NOMO-1 (cell line): ENCODE measurements around the gene PTP4A2.

ENCODE experiments used
- DNase-seq, 2 experiments: peaks; one replicate each; lab custom pipeline; 2025; ENCODE audit not compliant: unreplicated experiment in 2 of 2; lab: John Stamatoyannopoulos, UW

Gene PTP4A2

DNA sequence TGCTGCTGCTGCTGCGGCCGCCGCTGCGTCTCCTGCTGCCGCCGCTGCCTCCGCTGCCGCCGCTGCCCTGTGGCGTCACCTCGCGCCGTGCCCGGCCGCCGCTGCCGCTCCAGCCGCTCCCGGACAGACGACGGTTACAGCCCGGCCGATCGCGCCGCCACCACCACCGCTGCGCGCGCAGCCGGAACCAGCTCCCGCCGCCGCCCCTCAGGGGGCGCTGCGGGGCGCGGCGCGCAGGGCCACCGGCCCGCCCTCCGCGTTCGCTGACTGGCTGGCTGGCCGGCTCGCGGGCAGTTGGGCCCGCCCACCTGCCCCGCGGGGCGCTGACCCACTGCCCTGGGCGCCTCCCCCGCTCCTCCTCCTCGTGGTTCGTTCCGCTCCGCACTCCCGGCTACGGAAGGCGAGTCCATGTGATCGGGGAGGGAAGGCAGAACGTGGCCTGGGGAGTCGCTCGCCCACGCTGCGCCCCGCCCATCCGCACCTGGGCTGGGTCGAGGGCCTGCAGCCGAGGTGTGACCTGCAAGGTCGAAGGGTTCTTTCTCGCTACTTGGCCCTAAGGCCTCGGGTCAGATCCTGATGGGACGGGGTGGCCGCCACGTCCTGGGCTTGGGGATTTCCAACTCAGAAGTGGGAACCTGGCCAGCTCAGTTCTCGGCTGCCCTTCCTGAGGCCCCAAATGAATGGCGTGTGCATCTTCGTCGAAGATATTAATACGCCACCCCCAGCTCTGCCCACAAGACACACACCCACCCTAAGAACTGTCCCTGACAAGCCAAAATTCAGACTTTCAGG lies at the start of gene PTP4A2:
TSS of gene PTP4A2 (minus strand) at position 185 of the 792 bp plus-strand sequence. CDS start 19,303 bp downstream, outside the sequence.
- DNase-seq: peak; percentile 93 to 96

DNA sequence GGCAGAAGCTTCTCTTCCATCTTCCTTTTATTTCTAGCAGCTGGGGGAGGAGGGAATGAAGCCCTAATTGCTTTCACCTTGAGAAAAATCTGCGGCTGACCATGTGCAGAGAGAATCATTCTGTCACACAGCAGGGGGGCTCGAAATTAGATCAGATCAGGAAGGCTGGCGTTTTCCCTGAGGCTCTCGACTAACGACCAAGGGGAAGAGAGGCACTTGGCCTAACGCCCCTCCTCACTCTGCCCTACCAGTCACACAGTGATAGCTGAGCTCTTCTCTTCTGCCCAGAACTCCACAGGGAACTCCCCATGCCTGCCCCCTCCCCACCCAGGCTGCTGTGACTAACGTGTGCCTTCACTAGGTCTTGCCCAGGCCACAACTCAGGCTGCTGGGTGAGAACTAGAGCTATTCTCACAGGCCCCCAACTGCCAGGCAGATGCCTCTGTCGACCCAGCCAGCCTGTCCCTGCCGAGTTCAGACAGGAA lies 49.0 kb upstream of the PTP4A2 start:
- DNase-seq: no peak

DNA sequence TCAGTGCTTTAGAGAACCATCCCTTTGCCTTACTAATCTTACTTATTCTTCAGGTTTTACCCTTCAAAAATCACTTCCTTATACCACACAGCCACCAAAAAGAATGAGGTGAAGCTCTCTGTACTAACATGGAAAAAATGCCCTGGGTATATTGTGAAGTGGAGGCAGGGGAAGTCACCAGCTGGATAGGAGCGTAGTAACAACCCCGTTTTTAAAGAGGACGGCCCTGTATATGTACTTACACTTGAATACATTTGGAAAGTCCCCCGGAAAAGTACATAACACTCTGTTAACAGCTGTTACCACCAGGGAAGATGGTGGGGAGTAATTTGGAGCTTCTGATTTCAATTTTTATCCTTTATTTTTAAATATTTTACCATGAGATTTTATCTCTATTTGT lies 47.3 kb upstream of the PTP4A2 start:
- peak in 1 of 2 experiments; percentile 44 for DNase-seq

DNA sequence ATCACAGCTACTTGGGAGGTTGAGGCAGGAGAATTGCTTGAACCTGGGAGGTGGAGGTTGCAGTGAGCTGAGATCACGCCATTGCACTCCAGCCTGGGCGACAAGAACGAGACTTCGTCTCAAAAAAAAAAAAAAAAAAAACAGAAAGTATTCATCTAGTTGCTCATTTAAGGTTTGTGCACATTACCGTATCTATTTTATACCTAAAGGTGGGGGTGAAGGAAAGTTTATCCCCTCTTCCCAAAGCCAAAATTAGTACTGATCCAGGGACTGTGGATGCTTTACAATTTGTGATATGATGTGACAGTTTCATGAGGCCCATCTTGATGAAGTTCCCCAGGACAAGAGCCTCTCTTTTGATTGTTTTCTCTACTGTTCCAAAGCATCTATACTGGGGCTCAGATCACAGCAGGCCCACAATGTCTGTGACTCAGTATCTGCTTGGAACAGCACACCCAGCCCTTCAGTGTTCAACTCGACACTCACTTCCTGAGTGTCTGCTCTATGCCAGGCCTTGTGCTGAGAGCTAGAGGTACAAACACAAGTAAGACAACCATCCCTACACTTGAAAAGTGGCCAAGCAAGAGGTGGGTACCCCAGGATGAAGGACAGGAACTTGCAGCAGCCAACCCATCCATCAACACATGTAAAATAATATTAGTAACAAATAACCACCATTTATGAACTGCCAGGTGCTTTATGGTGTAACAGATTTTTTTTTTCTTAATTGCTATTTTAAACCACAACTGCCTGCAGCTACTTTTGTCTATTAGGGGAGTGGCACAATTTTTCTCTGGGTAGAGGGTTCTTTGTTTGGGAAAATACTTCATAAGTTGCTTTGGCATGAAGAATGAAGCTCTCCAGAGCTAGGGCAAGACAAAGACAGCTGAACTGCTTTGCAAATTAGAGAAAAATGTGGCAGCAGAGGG lies 46.5 kb upstream of the PTP4A2 start:
- DNase-seq: no peak

DNA sequence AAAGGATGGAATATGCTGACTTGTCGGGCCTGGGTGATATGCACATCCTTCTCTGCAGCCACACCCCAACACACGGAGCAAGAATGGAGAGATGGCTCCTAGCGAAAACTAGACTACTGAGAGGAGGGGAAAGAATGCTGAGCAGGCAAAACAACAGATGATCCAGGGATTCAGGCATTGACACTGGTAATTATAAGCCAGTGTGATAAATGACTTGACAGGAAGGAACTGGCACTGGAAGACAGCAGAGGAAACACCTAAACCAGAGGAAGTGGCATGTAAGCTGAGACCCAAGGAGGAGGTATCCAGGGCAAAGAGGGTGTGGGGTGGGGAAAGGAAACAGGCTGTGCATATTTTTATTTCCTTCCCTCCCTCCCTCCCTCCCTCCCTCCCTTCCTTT lies 43.8 kb upstream of the PTP4A2 start:
- DNase-seq: peak; percentile 10 to 17

DNA sequence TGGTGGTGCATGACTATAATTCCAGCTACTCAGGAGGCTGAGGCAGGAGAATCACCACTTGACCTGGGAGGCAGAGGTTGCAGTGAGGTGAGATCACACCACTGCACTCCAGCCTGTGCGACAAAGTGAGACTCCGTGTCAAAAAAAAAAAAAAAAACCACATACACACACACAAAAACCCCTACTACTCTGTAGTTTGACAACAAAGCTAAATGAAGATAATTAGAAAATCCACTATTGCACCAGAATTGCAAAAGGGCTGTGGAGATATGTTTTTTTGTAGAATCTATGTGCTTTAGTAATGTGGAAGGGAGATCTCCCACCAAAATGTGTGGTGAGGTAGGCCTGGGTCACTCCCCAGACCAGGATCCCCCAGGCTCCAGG lies 43.3 kb upstream of the PTP4A2 start:
- peak in 1 of 2 experiments; percentile 0 for DNase-seq

DNA sequence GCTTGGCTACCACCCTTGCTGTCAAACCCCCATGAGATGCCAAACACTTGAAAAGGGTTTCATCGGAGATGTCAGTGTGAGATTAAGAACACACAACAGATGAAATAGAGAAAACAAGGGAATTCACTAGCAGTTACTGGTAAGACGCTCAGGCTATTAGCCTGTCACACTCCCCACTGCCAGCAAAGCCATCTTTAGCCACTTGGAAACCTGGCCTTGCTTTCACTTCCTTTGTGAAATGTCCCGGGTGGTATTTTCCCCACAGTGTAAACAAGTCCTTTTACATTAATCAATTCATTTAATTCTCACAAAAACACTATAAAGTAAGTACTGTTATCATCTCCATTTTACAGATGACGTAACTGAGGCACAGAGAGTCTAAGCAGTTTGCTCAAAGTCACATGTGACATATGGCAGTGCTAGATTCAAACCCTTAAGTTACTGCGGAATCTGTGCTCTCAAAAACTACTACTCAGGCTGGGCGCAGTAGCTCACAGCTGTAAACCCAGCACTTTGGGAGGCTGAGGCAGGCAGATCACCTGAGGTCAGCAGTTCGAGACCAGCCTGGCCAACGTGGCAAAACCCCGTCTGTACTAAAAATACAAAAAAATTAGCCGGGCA lies 42.8 kb upstream of the PTP4A2 start:
- DNase-seq: peak in 1 of 2 experiments; percentile 18

DNA sequence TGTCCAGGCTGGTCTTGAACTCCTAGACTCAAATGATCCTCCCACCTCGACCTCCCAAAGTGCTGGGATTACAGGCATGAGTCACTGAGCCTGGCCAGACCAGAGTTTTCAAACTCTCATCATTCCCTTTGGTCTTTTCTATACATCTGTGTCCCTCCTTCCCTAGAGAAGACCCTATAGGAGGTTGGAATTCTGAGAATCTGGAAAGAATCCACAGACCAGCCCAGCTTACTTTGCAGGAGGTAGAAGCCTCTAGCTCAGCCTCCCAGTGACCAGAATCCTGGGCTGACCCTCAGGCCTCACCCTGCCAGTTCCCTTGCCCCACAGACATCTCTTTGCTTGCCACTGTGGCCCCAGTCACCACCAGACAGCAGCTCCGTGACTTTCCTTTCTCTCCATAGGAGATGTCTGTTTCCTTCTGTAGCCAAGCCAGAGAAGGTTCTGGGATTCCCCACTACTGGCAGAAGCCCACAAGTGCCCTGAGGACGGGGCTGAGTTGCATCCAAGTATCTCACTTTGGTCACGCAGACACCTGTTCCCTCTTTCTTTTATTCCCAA lies 40.8 kb upstream of the PTP4A2 start:
- DNase-seq: no peak

DNA sequence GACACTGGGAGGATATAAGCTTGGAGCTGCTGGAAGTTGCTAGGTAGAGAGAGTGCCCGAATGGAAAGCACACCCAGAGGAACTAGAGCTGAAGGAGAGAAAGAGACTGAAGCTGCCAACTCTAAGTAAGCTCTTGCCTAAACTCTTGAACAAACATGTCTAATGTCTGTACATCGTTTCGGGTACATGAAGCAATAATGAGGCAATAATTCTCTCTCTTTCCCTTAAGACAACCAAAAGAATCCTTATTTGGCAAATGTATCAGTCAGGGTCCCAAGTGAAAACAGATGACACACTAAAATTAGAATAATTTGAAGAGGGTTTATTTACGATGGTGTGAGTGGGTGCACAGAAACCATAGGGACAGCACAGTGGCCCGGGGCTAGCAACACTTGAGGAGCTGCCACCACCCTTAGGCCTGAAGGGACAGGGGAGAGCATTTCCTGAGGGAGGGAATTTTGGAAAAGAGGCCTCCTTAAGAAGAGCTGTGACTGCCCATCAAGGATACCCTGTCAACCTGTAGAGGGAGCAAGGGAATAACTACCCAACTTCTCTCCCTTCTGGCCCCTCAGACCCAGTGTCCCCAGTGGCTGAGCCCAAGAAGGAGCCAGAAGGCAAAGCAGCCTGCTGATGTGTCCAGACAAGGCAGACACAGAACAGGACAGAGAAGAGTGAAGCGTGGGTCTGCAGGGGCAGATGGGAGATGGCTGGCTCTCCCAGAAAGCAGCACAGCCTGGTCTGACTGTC lies 39.4 kb upstream of the PTP4A2 start:
- peak in 1 of 2 experiments; percentile 31 for DNase-seq

DNA sequence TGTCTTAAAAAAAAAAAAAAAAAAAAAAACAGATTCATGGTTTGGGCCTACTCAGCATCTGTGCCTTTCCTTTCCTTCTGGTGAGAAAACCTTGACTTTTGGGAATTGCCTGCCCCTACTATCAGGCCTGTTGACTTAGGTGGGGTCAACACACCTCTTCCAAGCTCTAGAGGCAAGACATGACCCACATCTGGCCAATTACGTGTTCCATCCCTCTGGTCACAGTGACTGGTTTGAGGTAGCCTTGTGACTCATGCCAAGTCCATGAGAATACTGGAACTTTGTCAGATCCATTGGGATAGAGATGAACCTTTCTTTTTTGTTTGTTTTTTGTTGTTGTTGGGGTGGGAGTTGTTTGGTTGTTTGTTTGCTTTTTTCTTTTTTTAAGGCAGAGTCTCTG lies 38.2 kb upstream of the PTP4A2 start:
- DNase-seq: no peak

DNA sequence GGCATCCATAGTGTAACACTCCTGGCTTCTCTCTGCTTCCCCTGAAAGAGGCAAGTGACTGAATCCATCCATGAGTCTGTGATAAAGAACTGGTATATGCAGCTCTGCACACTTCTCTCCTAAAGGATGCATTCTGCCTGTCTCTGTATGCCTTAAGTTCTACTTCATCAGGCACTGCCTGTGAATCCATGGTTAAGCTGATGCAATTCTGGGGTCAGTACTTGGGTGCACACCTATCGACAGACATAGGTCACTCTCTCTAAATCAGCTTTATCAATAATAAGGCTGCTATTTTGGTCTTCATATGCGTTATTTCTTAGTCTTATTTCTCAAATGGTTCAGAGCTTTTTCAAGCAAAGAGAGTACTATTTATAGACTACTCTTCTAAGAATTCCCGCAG lies 32.7 kb upstream of the PTP4A2 start:
- no peak for DNase-seq

DNA sequence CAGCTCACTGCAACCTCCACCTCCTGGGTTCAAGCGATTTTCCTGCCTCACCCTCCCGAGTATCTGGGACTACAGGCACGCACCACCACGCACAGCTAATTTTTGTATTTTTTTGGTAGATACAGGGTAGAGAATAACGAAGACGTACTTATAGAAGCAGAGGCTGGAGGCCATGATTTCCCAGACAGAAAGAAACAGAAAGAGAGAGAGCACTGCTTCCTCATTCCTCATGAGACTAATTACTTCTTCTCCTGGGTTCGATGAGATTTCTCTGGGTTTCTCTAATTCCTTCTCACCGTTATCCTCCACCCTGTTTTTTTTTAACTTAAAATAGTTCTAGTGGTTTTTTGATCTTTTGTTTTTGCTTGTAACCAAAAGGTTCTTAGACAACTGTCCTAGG lies 23.4 kb upstream of the PTP4A2 start:
- peak in 1 of 2 experiments; percentile 55 for DNase-seq

DNA sequence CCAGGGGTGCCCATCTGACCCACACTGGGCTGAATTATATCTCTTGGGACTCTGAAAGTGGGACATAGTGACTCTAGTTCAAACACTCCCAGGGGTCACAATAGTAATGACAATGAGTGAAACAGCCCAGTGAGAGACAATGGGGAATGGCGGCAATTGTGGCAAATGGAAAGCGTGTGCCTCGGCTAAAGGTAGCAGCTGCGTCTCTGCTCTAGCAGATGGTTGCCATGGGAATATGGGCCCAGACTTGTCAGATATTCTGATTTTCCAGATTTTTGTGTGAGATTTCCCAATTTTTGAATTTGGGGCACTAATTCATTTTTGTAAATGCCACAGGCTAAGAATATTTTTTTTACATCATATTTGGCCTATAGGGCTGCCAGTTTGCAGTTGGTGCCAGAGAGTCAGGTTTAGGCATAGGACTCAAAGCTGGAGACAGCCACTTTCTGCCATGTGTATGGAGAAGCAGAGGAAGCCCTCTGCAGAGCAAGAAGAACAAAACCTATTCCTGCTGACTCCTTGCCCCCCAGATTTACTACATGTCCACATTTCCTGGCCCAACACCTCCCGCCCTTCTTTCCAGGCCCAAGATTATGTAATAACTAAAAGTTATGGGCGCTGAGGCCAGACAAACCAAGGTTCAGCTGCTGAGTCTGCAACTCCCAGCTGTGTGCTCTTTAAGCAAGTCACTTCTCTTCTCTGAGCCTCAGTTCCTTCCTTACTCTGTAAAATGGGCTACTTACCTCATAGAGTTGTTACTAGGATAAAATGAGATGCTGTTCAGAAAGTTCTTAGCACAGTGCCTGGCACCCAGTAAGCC lies 21.6 kb upstream of the PTP4A2 start:
- DNase-seq: peak in 1 of 2 experiments; percentile 14

DNA sequence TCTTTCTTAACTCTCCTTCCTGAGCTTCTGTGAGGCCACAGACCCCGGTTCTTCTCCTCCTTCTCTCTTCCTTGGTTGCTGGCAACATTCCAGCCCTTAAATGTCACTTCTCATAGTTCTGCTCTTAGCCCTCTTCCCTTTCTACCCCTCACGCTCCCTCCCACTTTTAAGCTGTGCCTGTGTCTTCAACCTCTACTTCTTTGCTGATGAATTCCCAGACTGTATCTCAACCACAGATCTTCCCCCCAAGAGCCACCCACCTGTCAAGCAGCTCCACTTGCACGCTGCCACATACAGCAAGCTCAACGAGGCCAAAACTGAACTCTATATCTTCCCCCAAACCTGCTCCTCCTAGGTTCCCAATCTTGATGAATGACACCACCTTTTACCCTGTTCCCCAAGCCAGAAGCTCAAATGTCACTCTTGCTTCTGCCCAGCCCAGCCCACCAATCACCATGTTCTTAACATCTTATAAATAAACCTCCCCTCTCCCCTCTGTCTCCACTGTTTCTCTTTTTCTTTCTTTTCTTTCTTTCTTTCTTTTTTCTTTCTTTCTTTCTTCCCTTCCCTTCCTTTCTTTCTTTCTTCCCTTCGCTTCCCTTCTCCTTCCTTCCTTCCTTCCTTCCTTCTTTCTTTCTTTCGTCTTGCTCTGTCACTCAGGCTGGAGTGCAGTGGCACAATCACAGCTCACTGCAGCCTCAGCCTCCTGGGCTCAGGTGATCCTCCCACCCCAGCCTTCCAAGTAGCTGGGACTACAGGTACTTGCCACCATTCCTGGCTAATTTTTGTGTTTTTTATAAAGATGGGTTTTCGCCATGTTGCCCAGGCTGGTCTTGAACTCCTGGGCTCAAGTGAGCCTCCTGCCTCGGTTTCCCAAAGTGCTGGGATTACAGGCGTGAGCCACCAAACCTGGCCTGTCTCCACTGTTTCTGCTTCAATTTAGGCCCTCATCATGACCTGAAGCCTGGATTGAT lies 19.8 kb upstream of the PTP4A2 start:
- peak; percentile 46 to 76 for DNase-seq

DNA sequence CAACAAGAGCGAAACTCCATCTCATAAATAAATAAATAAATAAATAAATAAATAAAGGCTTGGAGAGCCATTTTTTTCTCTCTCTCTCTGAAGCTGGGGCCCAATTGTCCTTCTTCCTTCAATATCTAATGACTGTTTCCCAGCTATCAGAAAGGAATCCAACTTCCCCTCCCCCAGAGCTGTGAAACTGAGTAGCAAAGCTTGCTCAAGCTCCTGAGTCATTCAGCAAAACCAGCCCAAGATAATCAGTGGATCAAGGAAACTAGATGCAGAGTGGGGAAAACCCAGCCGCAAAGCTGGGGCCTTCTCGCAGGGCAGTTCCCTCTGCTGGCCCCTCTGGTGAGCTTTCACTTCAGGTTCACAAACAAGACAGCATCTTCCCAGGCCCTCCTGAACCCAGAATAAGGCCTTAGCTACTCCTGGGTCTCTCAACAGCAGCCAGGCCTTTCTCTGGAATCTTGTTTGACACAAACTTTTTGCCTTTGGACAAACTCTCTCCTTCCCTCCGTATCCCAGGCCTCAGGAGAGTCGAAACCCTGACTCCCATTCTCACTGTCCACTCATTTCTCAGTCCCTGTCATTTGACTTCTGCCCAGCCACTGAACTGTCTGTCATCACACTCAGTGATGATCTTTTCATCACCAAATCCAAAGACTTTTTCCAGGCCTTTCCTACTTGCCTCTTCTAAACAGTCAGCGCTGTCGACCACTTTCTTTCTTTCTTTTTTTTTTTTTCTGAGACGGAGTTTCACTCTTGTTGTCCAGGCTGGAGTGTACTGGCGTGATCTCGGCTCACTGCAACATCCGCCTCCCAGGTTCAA lies 18.0 kb upstream of the PTP4A2 start:
- peak; percentile 92 to 97 for DNase-seq

DNA sequence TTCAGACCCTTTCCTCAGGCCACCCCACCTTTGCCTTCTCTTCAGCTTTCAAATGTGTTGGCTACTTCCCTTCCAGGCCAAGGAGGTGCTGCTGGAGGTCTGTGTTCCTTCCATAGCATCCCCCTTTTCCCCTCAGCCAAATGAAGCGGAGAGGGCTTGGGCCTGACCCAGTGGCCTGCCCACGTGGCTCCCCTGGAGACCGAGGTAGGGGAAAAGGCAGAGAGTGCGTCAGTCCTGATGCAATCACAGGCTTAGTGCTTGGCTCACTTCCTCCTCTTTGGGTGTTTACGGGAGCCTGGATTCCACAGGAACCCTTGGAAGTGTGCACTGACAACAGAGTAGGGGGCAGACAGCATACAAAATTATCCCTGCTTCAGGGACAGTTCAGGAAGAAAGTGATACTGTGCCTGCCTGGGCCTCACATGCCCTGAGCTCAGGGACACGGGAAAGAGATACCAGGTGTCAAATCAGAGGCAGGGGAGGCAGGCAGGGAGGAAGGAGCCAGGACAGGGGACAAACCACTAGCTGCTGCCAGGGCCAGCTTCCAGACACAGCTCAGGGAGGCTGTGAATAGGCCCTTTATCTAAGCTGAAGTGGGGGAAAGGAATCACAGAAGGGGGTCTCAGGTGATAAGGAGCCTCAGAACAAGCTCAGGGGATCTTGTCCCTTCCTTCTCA lies 16.6 kb upstream of the PTP4A2 start:
- DNase-seq: peak; percentile 71 to 76

DNA sequence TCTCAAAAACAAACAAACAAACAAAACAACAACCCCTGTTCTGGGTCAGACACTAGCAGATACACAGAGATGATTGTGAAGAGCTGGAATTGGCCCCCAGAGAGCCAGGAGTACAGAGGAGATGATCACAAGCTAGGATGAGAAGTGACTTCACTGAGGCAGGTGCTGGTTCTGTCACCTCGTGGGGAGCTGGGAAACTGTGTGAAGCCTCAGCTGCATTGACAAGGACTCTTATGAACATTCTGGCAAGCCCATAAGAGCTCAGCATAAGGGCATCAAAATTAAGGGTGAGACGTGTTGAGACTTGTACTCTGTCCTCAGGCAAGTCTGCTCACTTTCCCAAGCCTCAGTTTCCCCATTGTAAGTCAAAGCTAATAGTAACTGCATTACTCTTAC lies 14.7 kb upstream of the PTP4A2 start:
- DNase-seq: no peak
